Epithelial cell of prostate (primary cell): Measurements from ENCODE around the gene SLC9A7.

Source experiments
- DNase-seq: peaks from one replicate; pipeline ENCODE4 v3.0.0-alpha.2; 2011; ENCODE audit warnings: low read depth, low spot score
- H3K27ac ChIP-seq: fragments of 450-650 bp; 2 replicates; pipeline ENCODE4 v1.5.1; 2017; ENCODE audit warnings: mild to moderate bottlenecking

SLC9A7 gene

DNA sequence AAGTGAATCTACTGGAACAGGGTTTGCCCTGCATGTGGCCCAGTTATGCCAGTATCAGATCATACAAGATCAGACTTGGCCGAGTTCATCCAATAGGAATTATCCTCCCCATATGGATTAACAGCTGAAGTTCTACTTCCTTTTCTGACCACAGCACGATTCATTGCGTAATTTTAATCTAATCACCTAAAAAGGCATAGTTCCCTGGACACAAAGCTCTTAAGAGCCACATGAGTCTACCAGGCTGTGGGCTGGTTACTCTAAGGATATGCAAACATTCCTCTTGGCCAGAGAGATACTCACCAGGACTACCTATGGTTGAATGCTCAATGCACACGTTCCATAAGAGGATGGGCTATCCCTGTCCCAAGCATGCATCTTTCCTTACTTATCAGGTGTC is 138.4 kb downstream of the SLC9A7 start:
- no peak for DNase-seq
- no peak overlapping the region for H3K27ac ChIP-seq

DNA sequence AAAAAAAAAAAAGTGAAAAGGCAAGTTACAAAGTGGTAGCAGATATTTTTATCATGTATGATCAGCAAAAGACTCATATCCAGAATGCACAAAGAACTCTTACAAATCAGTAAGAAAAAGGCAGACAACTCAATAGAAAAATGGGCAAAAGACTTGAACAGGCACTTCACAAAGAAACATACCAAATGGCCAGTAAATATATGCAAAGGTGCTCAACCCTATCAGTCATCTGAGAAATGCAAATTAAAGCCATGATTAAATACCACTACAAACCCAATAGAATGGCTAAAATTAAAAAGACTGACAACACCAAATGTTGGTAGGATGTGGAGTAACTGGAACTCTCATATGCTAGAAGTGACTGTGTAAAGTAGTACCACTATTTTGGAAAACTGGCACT is 140.0 kb downstream of the SLC9A7 start:
- no peak for DNase-seq
- H3K27ac ChIP-seq, result no peak overlapping the region

- no peak for DNase-seq
Measured at GRCh38 chrX:46617906-46618305, 141.0 kb downstream of the SLC9A7 start.

DNA sequence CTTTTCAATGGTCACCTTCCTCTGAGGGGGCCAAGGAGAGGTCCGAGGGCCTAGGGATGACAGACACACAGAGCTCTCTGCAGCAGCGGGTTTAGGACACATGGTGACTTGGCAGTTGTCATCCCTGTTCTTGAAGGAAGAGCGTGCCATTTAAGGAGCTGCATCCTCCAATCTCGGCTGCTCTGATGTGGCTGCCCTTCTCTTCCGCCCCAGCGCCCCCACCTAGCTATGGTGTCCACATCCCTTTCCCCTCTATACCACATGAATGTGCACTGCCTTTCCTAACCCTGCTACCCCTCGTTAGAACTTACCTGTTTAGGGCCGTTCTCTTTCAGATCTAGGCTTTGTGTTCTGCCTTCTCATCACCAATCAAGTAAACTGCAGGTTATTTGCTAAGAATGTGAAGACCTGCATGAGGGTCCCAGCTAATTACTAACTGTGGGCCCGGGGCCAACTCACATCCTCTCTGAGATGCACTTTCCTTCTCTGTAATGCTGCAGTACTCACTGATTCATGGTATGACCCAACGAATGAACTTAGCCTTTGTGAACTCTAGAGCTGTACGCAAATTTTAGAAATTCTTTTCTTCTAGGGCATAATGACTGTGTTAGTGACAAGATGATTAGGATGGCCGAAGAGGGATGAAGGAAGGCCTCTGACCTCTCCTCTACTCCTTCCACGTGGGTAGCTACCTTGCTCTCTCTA is 147.1 kb downstream of the SLC9A7 start:
- no peak for DNase-seq
- H3K27ac ChIP-seq, result no peak overlapping the region

More at GRCh38 chrX:46617906-46618305, 141.0 kb downstream of the SLC9A7 start:
- H3K27ac ChIP-seq, result no peak overlapping the region

- no peak overlapping the region for H3K27ac ChIP-seq
- DNase-seq, result no peak
Measured at GRCh38 chrX:46610070-46610658, 148.8 kb downstream of the SLC9A7 start.

- DNase-seq, result no peak
- no peak overlapping the region for H3K27ac ChIP-seq
Measured at GRCh38 chrX:46607916-46608315, 151.0 kb downstream of the SLC9A7 start.

DNA sequence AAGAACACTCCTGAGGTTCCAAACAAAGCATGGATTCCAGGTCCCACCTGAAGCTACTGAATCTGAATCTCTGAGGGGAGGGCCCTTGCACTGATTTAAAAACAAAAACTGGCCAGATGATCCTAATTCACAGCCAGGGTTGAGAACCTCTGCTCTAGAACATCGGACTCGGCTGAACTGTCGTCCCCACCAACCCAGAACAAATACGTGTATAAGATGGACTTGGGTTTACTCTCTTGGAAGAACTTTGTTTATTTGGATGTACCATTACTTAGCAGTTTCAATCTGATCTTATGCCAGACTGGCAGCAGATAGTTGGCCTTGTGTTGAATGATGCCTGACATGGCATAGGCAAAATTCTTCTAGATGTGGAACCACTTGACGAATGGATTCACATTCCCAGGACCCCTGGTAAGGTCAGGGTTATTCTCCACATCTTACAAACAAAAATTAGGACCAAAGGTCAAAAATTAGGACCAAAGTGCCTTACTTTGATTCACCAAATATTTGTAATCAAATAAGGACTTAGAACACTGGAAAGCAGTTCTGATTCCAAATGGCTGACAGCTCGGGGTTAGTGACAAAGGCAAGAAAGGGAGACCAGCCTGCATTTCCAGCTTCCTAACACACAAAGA is 156.3 kb downstream of the SLC9A7 start:
- no peak for DNase-seq
- no peak overlapping the region for H3K27ac ChIP-seq

DNA sequence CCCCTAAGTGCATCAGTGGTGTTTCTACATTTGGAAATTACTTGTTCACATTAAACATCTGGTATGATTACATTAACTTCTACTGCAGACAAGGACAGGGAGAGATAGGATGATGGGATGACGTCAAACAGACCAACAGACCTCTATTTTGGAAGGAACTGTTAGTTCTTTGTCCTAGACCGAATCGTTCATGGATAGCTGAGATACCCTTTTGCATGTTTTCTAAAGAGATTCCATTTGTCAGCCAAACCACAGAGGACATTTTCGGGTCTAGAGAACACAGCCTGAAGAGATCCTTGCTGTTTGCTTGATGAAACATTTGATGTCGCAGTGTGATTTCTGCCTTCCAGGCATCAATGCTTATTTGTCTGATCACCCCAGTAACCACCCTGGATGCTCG is 157.6 kb downstream of the SLC9A7 start:
- no peak for DNase-seq
- H3K27ac ChIP-seq, result no peak overlapping the region

DNA sequence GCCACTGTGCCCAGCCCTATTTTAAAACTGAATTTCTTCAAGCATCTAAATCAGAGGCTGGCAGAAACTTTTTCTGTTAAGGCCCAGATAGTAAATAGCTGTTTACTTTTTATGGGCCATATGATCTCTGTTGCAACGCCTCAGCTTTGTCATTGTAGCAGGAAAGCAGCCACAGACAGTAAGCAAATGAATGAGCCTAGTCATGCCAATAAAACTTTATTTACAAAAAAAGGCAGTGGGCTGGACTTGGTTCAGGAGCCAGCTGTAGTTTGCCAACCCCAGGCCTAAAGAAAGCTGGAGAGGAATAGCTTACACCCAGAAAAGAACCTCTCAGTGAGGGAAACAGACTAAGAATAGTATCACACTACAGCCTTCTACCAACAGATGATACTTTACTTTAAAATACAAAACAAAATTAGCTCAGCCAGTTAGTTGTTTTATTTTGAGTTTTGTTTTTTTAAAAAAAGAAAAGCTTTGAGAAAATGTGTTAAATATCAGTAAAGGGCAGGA is 159.8 kb downstream of the SLC9A7 start:
- no peak overlapping the region for H3K27ac ChIP-seq
- no peak for DNase-seq

DNA sequence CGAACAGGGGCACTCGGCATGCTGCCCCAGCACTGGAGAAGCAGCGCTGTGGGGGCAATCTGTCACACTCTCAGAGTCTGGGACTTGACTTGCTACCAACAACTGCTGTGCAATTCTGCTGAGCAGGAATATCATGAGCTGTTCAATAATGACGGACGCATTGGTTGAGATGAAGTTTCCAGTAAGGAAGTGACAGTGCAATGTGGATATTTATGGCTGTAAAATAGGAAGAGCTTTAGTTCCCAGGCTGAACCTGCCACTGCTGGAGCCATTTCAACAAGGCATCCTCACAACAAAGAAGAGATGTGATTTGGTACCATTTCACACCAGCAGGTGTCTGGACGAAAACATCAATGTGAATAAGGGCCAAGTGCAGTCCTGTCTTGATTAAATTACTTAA is 161.1 kb downstream of the SLC9A7 start:
- DNase-seq, result no peak

DNA sequence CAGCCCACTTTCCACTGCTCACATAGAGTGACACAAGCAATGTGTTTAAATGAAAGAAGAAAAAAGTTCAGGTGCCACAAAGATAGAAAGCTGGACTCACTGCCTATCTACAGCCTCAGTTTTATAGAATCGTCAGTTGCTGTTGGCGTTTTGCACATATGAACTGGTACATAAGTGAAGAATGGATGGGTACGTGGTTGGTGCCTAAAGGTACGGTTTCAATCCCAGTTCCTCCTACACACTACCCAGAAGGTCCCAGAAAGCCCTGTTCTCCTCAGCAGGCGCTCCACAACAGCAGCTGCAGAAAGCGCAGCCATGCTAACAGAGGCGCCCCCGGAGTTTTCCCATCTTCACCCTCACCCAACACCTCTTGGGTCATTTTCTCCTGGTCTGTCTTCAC is 161.7 kb downstream of the SLC9A7 start:
- DNase-seq, result no peak
- no peak overlapping the region for H3K27ac ChIP-seq

More for the DNA sequence above, 161.1 kb downstream of the SLC9A7 start:
- H3K27ac ChIP-seq, result no peak overlapping the region

- no peak overlapping the region for H3K27ac ChIP-seq
Measured at GRCh38 chrX:46595084-46595483, 163.8 kb downstream of the SLC9A7 start.

GRCh38 chrX:46589977-46590723 is 168.8 kb downstream of the SLC9A7 start:
- DNase-seq, result no peak
- H3K27ac ChIP-seq, result peak overlapping the region; percentile 76

More at GRCh38 chrX:46595084-46595483, 163.8 kb downstream of the SLC9A7 start:
- no peak for DNase-seq

DNA sequence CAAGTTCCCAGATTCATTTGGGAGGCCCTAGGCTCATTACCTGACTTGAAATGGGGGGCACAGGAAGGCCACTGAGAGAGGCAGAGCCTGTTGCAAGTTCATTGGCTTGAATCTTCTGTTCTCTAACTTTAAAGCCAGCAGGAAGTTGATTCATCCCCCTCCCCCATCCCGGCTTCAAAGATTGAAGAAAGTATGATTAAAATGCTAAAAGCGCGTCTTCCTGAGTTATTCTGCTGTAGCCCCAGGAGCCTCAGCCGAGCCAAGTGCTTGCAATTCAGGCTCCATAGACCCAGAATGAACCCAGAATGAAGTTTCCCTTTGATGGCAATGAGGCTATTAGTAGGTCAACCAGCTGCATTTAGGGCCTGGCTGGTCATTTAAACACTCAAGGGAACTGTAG is 170.7 kb downstream of the SLC9A7 start:
- peak overlapping the region; percentile 76 for H3K27ac ChIP-seq
- no peak for DNase-seq

GRCh38 chrX:46587753-46588171 is 171.2 kb downstream of the SLC9A7 start:
- peak overlapping the region; percentile 76 for H3K27ac ChIP-seq
- DNase-seq, result no peak

DNA sequence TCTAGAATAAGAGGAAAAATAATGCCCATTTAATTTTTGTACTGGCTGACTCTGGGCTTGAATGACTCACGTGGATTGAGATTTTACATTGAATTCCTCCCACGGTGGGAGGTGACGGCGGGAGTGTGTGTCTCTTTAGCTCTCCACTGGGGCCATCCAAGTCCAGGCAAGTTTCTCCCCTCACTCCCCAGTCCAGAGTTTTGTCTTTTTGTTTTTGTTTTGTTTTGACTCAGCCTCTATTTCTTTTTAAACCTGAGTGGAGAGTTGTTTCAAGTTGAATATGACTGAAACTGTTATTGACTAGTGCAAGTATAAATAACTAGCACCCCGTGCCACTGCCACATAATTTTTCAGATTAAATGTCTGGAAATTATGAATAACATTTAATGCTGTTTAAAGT is 171.8 kb downstream of the SLC9A7 start:
- peak overlapping the region; percentile 76 for H3K27ac ChIP-seq
- no peak for DNase-seq

DNA sequence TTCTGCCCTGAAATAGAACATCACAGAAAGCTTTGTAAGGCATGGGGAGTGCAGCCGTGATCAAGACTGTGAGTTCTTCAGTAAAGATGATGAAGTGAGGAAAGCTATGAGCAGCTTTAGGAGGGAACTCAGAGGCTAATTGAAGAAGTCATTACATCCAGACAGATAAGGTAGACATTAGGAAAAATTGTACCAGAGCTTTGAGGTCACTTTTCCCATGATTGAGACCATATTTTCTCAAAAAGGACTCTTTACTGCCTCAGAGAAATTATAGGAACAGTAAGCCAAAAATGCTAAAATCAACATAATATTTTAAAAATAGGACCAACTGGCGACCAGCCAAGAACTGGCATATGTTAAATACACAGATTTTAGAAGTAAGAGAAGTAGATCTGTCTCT is 174.2 kb downstream of the SLC9A7 start:
- DNase-seq, result no peak
- H3K27ac ChIP-seq, result no peak overlapping the region

DNA sequence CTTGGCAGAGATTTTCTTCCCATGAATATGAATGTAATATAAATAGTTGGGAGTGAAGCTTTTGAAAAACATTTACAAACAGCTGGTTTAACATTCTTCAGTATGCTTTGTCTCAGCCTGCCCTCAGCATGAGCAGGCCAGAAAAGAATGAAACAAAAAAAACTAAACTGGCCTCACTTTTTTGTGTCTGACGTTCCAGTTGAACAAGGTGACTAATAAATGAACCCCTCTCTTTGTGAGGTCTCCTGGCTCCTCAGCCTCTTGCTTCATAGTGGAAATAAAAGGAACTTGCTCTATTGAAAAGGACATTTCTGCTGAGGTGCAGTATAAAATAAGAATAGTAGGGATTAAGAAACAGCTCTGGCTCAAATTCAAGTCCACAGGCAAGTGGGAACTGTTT is 176.0 kb downstream of the SLC9A7 start:
- peak; percentile 60 for DNase-seq
- peak overlapping the region; percentile 93 for H3K27ac ChIP-seq

DNA sequence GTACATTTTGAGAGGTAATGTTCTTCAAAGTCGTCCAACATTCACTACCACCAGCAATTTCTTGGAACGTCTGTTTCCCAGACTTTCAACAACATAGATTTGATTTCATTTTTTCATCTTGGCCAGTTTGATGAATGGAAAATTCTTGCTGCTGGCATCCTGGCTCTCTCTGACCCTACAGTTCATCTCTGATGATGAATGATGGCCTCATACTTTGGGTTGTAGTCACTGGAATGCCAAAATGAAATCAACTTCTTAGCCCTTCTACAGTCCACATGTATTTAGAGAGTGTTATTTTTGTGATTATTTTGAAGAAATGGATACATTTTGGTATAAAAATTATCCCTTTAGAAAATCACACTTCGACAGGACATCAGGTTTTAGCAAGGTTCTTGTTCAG is 176.6 kb downstream of the SLC9A7 start:
- H3K27ac ChIP-seq, result peak overlapping the region; percentile 93
- DNase-seq, result no peak

GRCh38 chrX:46580613-46581012 is 178.3 kb downstream of the SLC9A7 start:
- no peak overlapping the region for H3K27ac ChIP-seq
- no peak for DNase-seq

- no peak overlapping the region for H3K27ac ChIP-seq
- no peak for DNase-seq
Measured at GRCh38 chrX:46579250-46579649, 179.7 kb downstream of the SLC9A7 start.
